ENCODE results near the gene NSF.
"Not testable (repeated sequence)": the region's sequence is repeated elsewhere in the genome, so short reads cannot be mapped to it uniquely, and the experiment has no call there.

NSF gene

GRCh38 chr17:46590157-46591146, at the start of gene NSF:
Gene NSF (plus strand): TSS chr17:46590669. CDS start chr17:46590776, 107 bp downstream.
- DNase-seq (ENCODE audit: low read depth in 2 of 3, low spot score in 1 of 3): not testable (repeated sequence)

DNA sequence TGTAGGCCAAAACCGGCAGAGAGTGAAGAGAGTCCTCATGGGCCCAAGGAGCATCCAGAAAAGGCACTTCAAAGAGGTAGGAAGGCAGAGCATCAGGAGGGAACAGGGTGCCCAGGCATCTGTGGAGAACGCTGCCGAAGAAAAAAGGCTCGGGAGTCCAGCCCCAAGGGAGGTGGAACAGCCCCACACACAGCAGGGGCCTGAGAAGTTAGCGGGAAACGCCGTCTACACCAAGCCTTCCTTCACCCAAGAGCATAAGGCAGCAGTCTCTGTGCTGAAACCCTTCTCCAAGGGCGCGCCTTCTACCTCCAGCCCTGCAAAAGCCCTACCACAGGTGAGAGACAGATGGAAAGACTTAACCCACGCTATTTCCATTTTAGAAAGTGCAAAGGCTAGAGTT, 41.9 kb upstream of the NSF start:
- DNase-seq (ENCODE audit: low read depth in 2 of 3, low spot score in 1 of 3): not testable (repeated sequence)

- DNase-seq (ENCODE audit: low read depth in 2 of 3, low spot score in 1 of 3): not testable (repeated sequence)
Measured at GRCh38 chr17:46559155-46559554, 31.3 kb upstream of the NSF start.

- DNase-seq (ENCODE audit: low read depth in 2 of 3, low spot score in 1 of 3): not testable (repeated sequence)
Measured at GRCh38 chr17:46560048-46560447, 30.4 kb upstream of the NSF start.

DNA sequence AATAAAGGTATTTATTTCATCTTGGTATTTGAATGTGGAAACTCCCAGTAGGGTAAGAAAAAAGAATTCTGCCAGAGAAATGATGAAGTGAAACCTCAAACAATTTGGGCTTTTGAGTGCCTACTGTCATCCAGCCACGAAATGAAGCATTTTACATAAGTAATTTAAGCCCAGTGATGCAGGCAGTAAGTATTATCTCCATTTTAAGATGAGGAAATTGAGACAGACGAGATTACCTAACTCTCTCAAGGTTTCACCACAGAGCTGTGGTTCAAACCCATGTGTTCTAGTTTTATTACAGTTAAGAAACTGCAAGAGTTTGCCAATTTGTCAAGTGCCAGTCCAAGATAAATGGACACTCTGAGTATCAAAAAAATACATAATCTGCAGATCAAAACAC, 24.2 kb upstream of the NSF start:
- DNase-seq (ENCODE audit: low read depth in 2 of 3, low spot score in 1 of 3): not testable (repeated sequence)

DNA sequence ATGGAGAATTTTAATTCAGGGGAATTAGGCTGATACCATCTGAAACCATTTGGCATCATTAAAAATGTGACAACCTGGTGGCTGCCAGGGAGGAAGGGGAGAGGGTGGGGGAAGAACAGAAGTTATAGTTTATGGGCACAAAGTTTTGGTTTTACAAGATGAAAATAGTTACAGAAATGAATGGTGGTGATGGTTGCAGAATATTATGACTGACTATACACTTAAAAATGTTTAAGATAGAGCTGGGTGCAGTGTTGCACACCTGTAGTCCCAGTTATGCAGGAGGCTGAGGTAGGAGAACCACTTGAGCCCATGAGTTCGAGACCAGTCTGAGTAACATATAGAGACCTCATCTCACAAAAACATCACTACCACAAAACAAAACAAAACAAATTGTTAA, 23.5 kb upstream of the NSF start:
- not testable (repeated sequence) for DNase-seq (ENCODE audit: low read depth in 2 of 3, low spot score in 1 of 3)

DNA sequence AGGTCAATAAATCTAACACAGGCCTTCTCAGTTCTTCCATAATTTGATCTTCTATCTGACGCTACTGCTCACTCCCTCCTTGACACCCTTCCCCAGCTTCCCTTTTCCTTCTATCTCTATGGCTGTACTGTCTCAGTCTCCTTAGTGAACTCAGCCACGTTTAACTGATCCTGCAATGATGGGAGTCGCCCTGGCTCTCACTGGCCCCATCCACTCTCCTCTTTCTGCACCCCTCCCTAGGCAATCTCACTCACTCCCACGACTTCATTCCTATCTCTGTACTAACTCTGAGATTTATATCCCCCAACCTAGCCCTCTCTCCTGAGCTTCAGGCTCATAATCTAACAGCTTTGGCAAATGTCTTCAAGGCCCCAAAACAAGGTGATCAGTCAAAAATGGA, 18.7 kb upstream of the NSF start:
- DNase-seq (ENCODE audit: low read depth in 2 of 3, low spot score in 1 of 3): not testable (repeated sequence)

- DNase-seq (ENCODE audit: low read depth in 2 of 3, low spot score in 1 of 3): peak; percentile 55 to 75 (median 65)
Measured at GRCh38 chr17:46579083-46580075, 11.1 kb upstream of the NSF start, which contains the start of gene ARL17A. Gene ARL17A (minus strand): TSS chr17:46579691. CDS start chr17:46576322, 3,369 bp downstream.

DNA sequence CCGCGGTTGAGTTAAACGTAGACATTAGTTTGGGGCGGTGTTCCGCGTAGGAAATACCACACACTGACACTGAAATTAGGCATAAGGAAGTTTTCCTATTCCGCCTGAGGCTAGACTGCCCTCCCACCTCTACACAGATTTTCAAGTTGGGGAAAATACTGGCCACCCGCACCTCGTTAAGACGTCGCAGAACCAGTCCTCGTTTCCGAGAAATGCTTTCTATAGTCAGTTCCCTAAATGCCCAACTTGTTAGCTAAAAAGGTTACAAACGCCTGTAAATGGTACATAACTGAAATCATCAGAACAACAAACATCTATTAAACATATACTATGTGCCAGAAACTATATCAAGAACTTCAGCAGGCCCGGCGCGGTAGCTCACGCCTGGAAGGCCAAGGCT, 10.4 kb upstream of the NSF start:
- DNase-seq (ENCODE audit: low read depth in 2 of 3, low spot score in 1 of 3): not testable (repeated sequence)

- not testable (repeated sequence) for DNase-seq (ENCODE audit: low read depth in 2 of 3, low spot score in 1 of 3)
Measured at GRCh38 chr17:46585444-46585843, 5.0 kb upstream of the NSF start.

GRCh38 chr17:46591332-46591731, 863 bp downstream of the NSF start:
- DNase-seq (ENCODE audit: low read depth in 2 of 3, low spot score in 1 of 3): not testable (repeated sequence)

DNA sequence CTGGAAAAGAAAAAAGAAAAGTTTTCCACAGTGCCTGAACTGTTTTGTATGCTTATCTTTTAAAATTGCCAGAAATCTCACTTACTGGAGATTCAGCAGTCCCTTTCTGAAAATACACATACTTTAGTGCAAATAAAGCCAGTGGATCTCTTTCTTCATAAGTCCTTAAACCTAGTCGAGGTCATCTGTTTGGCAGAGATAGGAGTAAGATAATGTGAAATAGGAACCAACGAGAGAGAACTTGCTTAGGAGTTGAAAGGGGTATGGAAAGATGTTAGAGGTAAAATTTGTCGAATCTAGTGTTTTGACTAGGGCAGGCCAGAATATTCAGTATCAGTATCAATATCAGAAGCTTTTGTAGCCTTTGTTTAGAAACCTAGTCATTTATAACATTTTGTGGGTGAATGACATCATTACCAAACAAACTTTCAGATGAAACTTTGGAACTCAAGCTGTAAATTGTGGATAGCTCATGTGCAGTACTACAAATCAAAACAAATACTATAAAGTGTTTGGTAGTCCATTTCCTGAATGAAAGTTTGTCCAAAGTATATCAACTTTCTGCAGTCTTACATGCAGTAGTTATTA, 8.0 kb downstream of the NSF start:
- DNase-seq (ENCODE audit: low read depth in 2 of 3, low spot score in 1 of 3): not testable (repeated sequence)

DNA sequence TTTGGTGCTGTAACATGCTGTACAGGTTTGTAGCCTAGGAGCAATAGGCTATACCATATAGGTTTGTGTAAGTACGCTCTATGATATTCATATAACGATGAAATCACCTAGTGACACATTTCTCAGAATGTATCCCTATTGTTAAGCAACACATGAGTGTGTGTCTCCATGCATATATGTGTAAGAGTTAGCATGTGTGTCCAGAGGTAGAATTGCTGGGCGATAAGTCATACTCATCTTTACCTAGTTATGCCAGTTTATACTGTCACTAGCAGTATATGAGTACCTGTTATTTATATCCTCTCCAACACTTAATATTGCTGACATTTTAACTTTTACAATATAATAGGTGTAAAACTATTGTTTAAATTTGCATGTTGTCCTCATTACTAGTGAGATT, 10.3 kb downstream of the NSF start:
- not testable (repeated sequence) for DNase-seq (ENCODE audit: low read depth in 2 of 3, low spot score in 1 of 3)

DNA sequence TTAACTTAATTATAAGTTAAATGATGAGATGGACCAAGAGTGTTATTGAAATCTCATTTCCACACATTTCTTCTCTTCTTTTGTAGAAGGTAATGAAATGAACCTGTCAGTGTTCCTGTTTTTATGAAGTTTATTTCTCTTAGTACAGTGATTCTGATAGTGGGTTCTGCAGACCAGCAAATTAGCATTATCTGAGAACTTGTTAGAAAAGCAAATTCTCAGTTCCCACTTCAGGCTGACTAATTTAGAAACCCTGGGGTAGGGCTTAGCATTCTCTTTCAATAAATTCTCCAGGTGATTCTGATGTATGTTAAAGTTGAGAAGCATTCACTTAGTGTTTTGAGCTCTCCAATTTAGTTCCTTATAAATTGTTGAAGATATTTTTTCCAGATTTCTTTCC, 12.7 kb downstream of the NSF start:
- not testable (repeated sequence) for DNase-seq (ENCODE audit: low read depth in 2 of 3, low spot score in 1 of 3)

GRCh38 chr17:46611304-46611703, 20.8 kb downstream of the NSF start:
- DNase-seq (ENCODE audit: low read depth in 2 of 3, low spot score in 1 of 3): not testable (repeated sequence)

DNA sequence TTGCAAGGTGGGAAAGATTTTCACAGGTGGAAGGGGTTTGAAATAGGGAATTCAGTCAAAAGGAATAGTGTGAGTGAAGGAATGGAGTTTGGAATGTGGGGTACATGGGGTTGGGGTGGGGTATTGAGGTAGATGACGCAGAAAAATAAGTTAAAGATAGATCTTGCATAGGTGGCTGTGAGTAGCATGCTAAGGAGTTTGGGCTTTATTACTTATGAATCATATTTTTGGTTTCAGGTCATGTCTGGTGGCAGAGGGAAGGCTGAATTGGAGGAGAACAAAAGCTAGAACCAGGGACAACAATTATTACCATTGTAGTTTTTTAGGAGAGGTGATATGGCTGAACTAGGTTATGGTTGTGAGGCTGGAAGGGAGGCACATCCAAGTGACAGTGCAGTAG, 23.4 kb downstream of the NSF start:
- DNase-seq (ENCODE audit: low read depth in 2 of 3, low spot score in 1 of 3): not testable (repeated sequence)

GRCh38 chr17:46617121-46617520, 26.7 kb downstream of the NSF start:
- not testable (repeated sequence) for DNase-seq (ENCODE audit: low read depth in 2 of 3, low spot score in 1 of 3)

DNA sequence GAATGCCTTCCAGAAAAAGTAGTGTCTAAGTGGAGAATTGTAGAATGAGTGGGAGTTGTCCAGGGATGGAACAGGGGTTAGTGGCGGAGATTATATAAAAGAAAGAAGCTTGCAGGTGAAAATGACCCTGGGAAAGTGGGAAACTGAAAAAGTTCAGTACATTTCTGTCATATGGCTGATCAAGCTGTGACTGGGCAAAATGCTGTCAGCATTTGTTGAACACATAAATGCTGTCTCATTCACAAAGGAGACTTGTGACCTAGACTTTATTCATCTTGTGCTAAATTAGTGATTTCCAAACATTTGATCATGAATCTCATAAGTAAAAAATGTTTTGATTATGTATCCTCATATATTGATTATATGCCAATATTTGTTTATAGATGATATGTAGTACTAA, 28.5 kb downstream of the NSF start:
- not testable (repeated sequence) for DNase-seq (ENCODE audit: low read depth in 2 of 3, low spot score in 1 of 3)

DNA sequence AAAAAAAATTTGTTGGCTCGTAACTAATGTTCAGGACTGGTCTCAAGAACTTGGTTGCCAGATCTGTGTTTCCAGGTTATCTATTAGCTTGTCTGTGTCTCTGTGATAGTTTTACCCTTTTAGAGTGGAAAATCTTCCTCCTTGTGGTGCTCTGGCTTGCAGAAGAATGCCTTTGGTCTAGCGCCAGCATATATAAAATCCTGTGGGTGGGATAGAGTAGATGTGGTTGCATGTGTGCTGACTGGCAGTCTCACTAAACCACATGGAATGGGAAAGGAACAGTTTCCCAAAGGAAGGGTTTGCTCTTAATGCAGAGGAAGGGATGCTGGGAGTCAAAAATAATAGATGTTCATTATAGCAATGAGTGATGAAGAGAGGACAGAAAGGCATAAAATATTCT, 33.3 kb downstream of the NSF start:
- not testable (repeated sequence) for DNase-seq (ENCODE audit: low read depth in 2 of 3, low spot score in 1 of 3)

DNA sequence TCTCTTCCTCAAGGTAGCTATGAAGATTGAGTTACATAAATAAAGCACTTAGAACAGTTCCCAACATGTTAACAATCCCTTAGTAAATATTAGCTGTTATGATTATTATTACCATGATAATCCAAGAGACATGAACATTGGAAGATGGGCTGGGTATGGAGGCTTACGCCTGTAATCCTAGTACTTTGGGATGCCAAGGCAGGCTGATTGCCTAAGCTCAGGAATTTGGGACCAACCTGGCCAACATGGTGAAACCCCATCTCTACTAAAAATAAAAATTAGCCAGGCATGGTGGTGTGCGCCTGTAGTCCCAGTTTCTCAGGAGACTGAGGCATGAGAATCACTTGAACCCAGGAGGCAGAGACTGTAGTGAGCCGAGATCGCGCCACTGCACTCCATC, 34.3 kb downstream of the NSF start:
- DNase-seq (ENCODE audit: low read depth in 2 of 3, low spot score in 1 of 3): not testable (repeated sequence)

GRCh38 chr17:46627452-46627851, 37.0 kb downstream of the NSF start:
- not testable (repeated sequence) for DNase-seq (ENCODE audit: low read depth in 2 of 3, low spot score in 1 of 3)

All from stimulated activated CD4-positive, alpha-beta T cell treated with anti-CD3 and anti-CD28 coated beads, Interleukin-12 subunit alpha, Interleukin-12 subunit beta, amount 100 ng/mL, for 48 hours (primary cell).